Measurements from ENCODE around the gene PRKCE.
A peak's percentile ranks its signal among the peaks of the same experiment; 100 is the strongest.

PRKCE gene

GRCh38 chr2:46145017-46145416 is 493.5 kb downstream of the PRKCE start:
- TF ChIP-seq, protein P1, sequence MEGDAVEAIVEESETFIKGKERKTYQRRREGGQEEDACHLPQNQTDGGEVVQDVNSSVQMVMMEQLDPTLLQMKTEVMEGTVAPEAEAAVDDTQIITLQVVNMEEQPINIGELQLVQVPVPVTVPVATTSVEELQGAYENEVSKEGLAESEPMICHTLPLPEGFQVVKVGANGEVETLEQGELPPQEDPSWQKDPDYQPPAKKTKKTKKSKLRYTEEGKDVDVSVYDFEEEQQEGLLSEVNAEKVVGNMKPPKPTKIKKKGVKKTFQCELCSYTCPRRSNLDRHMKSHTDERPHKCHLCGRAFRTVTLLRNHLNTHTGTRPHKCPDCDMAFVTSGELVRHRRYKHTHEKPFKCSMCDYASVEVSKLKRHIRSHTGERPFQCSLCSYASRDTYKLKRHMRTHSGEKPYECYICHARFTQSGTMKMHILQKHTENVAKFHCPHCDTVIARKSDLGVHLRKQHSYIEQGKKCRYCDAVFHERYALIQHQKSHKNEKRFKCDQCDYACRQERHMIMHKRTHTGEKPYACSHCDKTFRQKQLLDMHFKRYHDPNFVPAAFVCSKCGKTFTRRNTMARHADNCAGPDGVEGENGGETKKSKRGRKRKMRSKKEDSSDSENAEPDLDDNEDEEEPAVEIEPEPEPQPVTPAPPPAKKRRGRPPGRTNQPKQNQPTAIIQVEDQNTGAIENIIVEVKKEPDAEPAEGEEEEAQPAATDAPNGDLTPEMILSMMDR (IDR thresholded peaks at IDR 0.05; ENCODE audit: borderline replicate concordance, control extremely low read depth, extremely low read depth, insufficient read depth, missing control alignments): no peak
- in situ Hi-C loops (cut with MboI; ENCODE audit: low sequenced_read_pairs, unreplicated experiment): no loop called here
- DNase-seq (ENCODE audit: low spot score): peak; percentile 4

DNA sequence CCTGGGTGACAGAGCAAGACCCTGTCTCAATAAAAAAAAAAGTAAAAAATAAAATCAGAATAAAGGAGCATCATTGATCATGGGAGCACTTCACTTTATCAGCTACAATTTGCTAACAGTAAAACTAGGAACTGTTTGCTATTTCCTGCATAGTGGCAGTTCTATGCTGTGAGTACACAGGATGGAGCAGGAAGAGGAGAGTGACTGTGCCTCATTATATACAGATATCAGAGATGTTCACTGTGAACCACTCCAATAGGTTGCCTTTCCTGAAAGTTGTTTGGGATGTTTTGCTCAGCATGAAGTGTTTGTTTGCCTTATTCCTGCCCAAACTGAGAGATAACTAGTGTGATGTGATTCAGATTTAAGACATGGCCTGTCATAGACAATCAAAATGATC is 494.4 kb downstream of the PRKCE start:
- TF ChIP-seq, protein P1 (IDR thresholded peaks at IDR 0.05; ENCODE audit: borderline replicate concordance, control extremely low read depth, extremely low read depth, insufficient read depth, missing control alignments): no peak
- peak; percentile 6 for DNase-seq (ENCODE audit: low spot score)
- in situ Hi-C loops (cut with MboI; ENCODE audit: low sequenced_read_pairs, unreplicated experiment): no loop called here

DNA sequence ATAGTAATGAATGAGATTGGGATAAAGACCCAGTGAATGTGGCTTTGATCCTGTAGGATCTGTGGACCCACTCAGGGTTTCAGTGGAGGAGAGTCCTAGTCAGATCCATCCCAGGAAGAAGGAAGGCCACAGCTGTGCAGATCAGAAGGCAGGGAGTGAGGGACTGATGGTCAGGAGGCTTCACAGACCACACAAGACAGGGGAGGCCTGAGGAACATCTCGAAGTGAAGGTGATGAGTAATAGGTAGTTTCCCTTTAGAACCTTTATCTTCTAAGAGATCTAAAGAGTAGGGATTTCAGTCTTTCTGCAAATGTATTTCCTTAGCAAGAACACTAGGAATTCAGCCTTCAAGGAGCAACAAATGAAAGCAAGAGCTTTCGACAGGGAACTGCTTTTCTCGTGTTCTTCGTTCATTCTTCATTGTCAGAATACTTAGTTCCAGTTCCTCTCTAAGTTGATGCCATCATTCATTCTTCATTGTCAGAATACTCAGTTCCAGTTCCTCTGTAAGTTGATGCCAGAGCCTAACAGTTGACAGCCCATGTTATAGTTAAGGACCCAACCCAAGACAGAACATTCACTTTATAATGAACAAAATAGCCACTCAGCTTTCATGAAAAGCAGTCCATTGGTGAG is 495.5 kb downstream of the PRKCE start:
- TF ChIP-seq, protein P1 (IDR thresholded peaks at IDR 0.05; ENCODE audit: borderline replicate concordance, control extremely low read depth, extremely low read depth, insufficient read depth, missing control alignments): no peak
- in situ Hi-C loops (cut with MboI; ENCODE audit: low sequenced_read_pairs, unreplicated experiment): no loop called here
- DNase-seq (ENCODE audit: low spot score): peak; percentile 38

DNA sequence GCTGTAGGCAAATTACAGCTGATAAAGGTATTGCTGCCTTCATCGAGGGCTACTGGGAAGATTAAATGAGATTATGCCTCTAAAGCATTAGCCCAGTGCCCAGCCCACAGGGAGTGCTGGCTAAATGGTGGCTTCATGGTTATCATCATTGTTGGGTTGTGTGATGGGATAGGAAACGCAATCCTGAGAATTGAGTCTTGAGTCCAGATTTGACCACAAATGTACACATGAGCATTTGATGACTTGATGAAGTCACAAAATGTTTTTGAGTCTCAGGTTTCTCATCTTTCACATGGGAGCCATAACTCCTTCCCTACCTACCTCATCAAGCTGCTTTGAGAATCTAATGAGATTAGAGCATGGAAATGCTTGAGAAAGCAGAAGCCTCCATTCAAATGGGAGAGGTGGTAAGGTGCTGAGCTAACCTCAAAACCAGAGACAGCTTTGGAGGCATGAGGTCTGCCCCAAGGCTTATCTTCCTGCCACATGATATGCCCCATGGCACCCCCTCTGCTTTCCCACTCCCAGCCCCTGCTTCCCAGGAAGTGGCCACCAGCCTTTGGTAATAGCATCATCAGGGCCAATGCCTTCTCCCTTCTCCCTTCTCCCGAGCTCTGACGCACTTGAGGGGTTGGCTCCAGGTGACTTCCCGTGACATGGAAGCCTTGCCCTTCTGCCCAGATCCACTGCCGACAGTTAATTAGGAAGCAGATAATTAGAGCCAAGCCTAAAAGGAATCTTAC is 496.3 kb downstream of the PRKCE start:
- DNase-seq (ENCODE audit: low spot score): peak; percentile 3
- in situ Hi-C loops (cut with MboI; ENCODE audit: low sequenced_read_pairs, unreplicated experiment): no loop called here
- TF ChIP-seq, protein P1 (IDR thresholded peaks at IDR 0.05; ENCODE audit: borderline replicate concordance, control extremely low read depth, extremely low read depth, insufficient read depth, missing control alignments): no peak

DNA sequence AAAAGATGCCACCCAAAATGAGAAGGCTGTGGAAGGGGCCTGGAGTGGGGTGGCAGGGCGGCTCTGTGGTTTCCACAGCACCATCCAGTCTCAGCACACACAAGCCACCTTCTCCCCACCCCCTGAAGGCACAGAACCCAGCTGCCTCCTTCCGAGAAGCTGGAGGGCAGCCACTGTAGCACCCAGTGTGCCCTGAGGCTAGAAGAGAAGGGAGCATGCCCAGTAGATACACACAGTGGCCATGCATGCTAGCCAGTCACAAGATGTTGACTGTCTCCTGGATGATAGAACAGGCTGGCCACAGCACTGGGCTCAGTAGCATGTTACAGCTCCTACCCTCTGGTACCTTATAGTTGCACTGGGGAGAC is 496.9 kb downstream of the PRKCE start:
- DNase-seq (ENCODE audit: low spot score): peak; percentile 4
- TF ChIP-seq, protein P1 (IDR thresholded peaks at IDR 0.05; ENCODE audit: borderline replicate concordance, control extremely low read depth, extremely low read depth, insufficient read depth, missing control alignments): no peak
- in situ Hi-C loops (cut with MboI; ENCODE audit: low sequenced_read_pairs, unreplicated experiment): no loop called here

GRCh38 chr2:46150445-46150955 is 499.0 kb downstream of the PRKCE start:
- TF ChIP-seq, protein P1 (IDR thresholded peaks at IDR 0.05; ENCODE audit: borderline replicate concordance, control extremely low read depth, extremely low read depth, insufficient read depth, missing control alignments): no peak
- DNase-seq (ENCODE audit: low spot score): peak; percentile 3
- in situ Hi-C loops (cut with MboI; ENCODE audit: low sequenced_read_pairs, unreplicated experiment): no loop called here
